ENCODE results near the gene NARF. TPM values are rescaled to one million over a fixed set of nuclear protein-coding genes. Genes with fewer than 3 reads are reported as not detected.

The NARF gene
- total and polyA plus RNA-seq, 2 of the 8 experiments (the other 6 are each of a cell fraction or from before 2014, with no cell fraction given), result 97.4 to 131 TPM

DNA sequence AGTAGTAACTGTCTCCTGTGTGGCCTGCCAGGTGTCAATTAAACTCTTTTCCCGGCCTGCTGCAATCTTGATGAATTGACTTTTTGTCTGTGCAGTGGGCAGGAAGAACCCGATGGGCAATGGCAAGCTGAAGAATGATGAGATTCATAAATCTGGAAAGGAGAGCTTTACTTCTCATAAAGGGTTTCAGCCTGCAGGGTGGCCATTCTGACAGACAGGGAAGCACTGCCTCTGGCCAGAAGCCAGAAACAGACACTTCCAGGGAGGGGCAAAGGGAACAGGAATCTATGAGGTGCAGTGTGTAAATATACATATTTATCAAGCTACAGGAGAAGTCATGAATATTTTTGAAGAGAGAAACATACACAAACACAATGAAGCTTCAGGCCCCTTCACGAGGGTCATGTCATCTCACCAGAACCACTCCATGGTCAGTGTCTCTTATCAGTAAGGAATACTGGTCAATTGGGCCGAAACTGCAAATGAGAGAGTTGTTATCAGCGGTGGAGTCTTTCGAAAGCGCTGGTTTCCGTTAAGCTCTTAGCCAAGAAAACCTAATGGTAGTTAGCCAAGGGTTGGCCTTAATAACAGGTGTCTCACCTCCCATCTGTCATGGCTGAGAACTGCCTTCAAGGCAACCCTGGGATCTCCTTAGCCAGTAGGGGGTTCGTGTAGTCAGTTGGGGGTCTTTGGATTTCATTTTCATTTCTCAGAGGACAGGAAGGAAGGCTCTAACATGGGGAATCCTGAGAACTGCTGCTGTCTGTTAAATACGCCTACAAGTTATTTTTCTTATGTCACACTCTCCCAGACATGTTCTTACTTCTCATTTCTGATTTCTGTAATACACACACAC is 1.2 kb upstream of the NARF start (continued):
- TF ChIP-seq CHD7 (IDR thresholded peaks at IDR 0.05; ENCODE audit: insufficient replicate concordance, low read length) (no peak), RXRA (IDR thresholded peaks at IDR 0.05; ENCODE audit: insufficient read depth, low read depth, low read length) (no peak), YY1 (IDR thresholded peaks at IDR 0.05; ENCODE audit: low read depth, low read length) (no peak), TCF12 (IDR thresholded peaks at IDR 0.05; ENCODE audit: low read depth, low read length) (no peak)
